ACC112 (cell line): ENCODE data around the gene GZMH.
"Not testable (repeated sequence)": the region's sequence is repeated elsewhere in the genome, so short reads cannot be mapped to it uniquely, and the experiment has no call there.

Experiments
- H2AFZ ChIP-seq: fragments of 200-600 bp; sonication (generic); one replicate; pipeline ENCODE4 v1.6.0; 2017; ENCODE audit warnings: antibody characterized with exemption, low read length; ENCODE audit not compliant: unreplicated experiment
- H3K27ac ChIP-seq: fragments of 200-600 bp; sonication (generic); 2 replicates; pipeline ENCODE4 v1.5.1; 2014; ENCODE audit warnings: low read depth, mild to moderate bottlenecking, antibody characterized with exemption, low read length, moderate library complexity
- H3K27me3 ChIP-seq: fragments of 200-600 bp; sonication (generic); 2 replicates; pipeline ENCODE4 v1.6.1; 2014; ENCODE audit warnings: mild to moderate bottlenecking, antibody characterized with exemption, low read length, moderate library complexity, mixed read lengths; ENCODE audit not compliant: insufficient read depth
- H3K36me3 ChIP-seq: fragments of 200-600 bp; sonication (generic); 2 replicates; pipeline ENCODE4 v1.6.1; 2016; ENCODE audit warnings: mild to moderate bottlenecking, antibody characterized with exemption, low read length, moderate library complexity, mixed read lengths; ENCODE audit not compliant: insufficient read depth
- H3K4me1 ChIP-seq: fragments of 200-600 bp; sonication (generic); one replicate; pipeline ENCODE4 v1.6.1; 2016; ENCODE audit warnings: low read length, mixed read lengths; ENCODE audit not compliant: insufficient read depth, unreplicated experiment, control insufficient read depth
- H3K4me3 ChIP-seq: fragments of 200-600 bp; sonication (generic); 2 replicates; pipeline ENCODE4 v1.5.1; 2014; ENCODE audit warnings: mild to moderate bottlenecking, low read depth, low read length
- H3K79me2 ChIP-seq: fragments of 200-600 bp; sonication (generic); one replicate; pipeline ENCODE4 v1.6.0; 2016; ENCODE audit warnings: low read length; ENCODE audit not compliant: control insufficient read depth, unreplicated experiment, insufficient read depth

The GZMH gene, protein sequence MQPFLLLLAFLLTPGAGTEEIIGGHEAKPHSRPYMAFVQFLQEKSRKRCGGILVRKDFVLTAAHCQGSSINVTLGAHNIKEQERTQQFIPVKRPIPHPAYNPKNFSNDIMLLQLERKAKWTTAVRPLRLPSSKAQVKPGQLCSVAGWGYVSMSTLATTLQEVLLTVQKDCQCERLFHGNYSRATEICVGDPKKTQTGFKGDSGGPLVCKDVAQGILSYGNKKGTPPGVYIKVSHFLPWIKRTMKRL

DNA sequence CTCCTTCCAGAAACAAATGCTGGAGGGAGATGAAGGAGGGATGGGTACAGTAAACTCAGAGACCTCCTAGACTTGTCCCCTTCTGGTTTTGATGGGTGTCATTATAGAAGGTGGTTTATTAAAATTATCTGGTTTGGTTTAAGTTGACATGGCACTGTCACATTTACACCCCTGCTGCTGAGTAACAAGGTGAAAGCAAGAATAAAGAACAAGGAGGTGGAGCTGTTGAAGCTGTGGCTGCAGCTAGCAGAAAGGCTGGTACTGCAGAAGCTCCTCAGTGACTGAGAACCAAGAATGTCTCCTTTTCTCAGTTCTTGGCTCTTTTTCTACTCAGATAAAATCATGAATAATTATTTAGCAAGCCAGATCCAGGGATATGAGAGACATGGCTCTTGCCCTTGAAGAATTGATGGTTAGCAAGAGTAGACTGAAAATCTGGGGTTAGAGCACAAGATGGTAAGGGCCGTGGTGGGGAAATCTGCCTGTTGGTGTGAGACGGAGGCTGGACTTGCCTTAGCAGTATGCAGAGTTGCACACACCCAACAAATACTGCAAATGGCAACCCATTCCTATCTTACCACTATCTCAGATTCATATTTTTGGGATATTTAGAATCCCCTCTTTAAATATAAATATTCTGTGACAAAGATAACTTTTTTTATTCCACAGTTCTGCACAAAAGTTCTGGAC is at the start of gene GZMH:
Gene GZMH (minus strand): TSS at position 31 of the 690 bp plus-strand sequence. CDS start 72 bp downstream, outside the sequence.
- no peaks in the 10 kb centered on the region for H3K27me3 ChIP-seq
- no peaks in the 10 kb centered on the region for H3K79me2 ChIP-seq
- H3K36me3 ChIP-seq: no peaks in the 10 kb centered on the region
- no peak within 1 kb of the TSS for H3K27ac ChIP-seq
- H3K4me3 ChIP-seq: no peak within 1 kb of the TSS
- no peaks in the 10 kb centered on the region for H3K4me1 ChIP-seq
- H2AFZ ChIP-seq: no peak within 1 kb of the TSS

- H3K4me1 ChIP-seq, H2AFZ ChIP-seq, H3K27ac ChIP-seq, H3K27me3 ChIP-seq, H3K4me3 ChIP-seq, H3K36me3 ChIP-seq, H3K79me2 ChIP-seq: not testable (repeated sequence)
Measured at GRCh38 chr14:24648361-24648760, 38.9 kb upstream of the GZMH start.

DNA sequence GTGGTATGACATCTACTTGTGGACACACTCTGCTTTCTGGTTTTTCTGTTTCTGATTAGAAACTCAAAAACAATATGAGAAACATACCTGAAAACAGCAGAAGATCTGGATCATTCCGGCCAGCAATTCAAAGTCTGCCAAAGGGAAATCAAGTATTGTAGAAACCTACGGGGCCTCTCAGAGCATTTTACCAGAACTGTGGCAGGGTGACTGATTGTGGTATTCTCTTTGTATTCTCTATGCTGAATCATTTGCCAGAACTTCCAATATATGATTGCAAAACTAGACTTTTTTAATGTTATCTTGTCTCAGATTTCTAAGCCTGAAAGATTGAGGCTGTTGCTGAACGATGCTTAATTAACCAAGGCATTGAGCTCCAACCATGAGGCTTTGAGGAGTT is 30.4 kb upstream of the GZMH start:
- Histone ChIP-seq H3K79me2 (no peaks in the 10 kb centered on the region), H2AFZ (no peak overlapping the region), H3K27ac (no peak overlapping the region), H3K4me3 (no peak overlapping the region), H3K36me3 (no peaks in the 10 kb centered on the region), H3K27me3 (no peaks in the 10 kb centered on the region), H3K4me1 (no peaks in the 10 kb centered on the region)

DNA sequence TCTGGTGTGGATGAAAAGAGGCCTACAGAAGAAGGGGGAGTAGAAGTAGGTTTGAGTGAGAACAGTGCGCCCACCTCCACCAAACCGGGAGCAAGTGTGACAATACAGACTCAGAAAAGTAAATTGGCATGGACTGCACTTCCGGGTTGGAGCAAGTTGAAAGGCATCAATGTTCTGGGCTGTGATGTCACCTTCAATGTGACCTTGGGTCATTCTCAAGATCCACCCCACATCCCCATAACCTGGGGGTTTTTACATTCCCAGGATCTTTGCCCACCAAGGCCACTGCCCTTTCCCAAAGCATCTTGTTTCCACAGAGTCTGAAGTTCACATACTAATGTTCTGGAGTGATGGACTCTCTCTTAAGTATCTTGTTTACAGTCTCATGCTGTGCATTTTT is 29.8 kb upstream of the GZMH start:
- Histone ChIP-seq H3K4me3 (no peak overlapping the region), H2AFZ (no peak overlapping the region), H3K27ac (no peak overlapping the region), H3K36me3 (no peaks in the 10 kb centered on the region), H3K79me2 (no peaks in the 10 kb centered on the region), H3K27me3 (no peaks in the 10 kb centered on the region), H3K4me1 (no peaks in the 10 kb centered on the region)

DNA sequence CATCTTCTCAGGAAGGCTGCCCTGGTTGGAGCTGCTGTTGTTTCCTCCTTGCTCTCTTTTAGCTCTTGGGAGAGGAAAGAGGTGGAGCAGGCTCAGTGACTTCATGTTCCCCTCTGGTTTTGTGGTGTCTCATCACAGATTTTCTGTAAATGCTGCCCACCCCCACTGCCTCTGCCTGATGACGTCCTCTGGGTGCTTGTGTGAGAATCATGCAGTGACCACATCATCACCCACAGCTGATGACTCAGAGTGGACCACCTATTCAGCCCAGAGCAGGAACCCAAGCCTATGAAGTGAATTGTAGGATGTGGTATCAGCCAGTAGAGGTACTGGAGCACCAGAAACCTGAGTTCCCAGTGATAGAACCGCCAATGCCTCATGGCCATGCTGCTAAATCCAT is 24.7 kb upstream of the GZMH start, which contains the start of gene GZMB:
Gene GZMB (minus strand): TSS at position 33 of the 400 bp plus-strand sequence. CDS start 30 bp downstream, at position 3.
- no peak within 1 kb of the TSS for H2AFZ ChIP-seq
- H3K4me3 ChIP-seq: no peak within 1 kb of the TSS
- H3K79me2 ChIP-seq: no peaks in the 10 kb centered on the region
- no peaks in the 10 kb centered on the region for H3K4me1 ChIP-seq
- no peaks in the 10 kb centered on the region for H3K36me3 ChIP-seq
- H3K27ac ChIP-seq: no peak within 1 kb of the TSS
- no peaks in the 10 kb centered on the region for H3K27me3 ChIP-seq

GRCh38 chr14:24633353-24633752 is 23.9 kb upstream of the GZMH start:
- H3K4me3 ChIP-seq: no peak overlapping the region
- H3K79me2 ChIP-seq: no peaks in the 10 kb centered on the region
- H3K27me3 ChIP-seq: no peaks in the 10 kb centered on the region
- H2AFZ ChIP-seq: no peak overlapping the region
- no peaks in the 10 kb centered on the region for H3K4me1 ChIP-seq
- H3K27ac ChIP-seq: no peak overlapping the region
- no peaks in the 10 kb centered on the region for H3K36me3 ChIP-seq

DNA sequence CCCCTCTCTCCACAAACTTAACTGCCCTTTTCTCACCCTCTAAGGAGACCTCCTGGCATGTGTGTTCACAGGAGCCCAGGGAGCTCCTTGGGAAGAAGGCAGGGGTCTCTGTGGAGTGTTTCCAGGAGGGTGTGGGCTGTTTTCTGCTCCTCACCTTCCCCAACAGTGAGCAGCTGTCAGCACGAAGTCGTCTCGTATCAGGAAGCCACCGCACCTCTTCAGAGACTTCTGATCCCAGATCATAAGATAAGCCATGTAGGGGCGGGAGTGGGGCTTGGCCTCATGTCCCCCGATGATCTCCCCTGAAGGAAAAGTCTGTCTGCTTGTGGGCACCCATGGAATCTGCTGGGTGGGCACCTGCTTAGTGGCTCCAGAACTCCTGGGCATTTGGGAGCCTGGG is 23.3 kb upstream of the GZMH start:
- Histone ChIP-seq H3K27me3 (no peaks in the 10 kb centered on the region), H3K79me2 (no peaks in the 10 kb centered on the region), H3K4me3 (no peak overlapping the region)

DNA sequence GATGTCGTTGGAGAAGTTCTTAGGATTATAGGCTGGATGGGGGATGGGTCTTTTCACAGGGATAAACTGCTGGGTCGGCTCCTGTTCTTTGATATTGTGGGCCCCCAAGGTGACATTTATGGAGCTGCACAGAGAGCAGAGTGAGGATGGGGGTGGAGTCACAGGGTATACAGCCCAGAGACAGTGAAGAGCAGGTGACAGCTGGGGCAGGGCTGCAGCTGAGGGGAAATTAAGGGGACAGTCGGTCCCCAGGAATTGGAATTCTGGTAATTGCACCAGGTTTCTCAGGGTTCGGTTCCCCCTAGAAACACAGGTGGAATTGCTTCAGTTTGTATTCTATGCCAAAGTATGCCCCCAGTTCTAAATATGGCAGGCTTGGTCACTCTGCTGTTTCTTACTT is 22.9 kb upstream of the GZMH start:
- H3K27me3 ChIP-seq: no peaks in the 10 kb centered on the region
- no peaks in the 10 kb centered on the region for H3K79me2 ChIP-seq
- H3K4me3 ChIP-seq: no peak overlapping the region
- no peaks in the 10 kb centered on the region for H3K4me1 ChIP-seq
- no peaks in the 10 kb centered on the region for H3K36me3 ChIP-seq
- H3K27ac ChIP-seq: no peak overlapping the region
- no peak overlapping the region for H2AFZ ChIP-seq

More for the DNA sequence above, 23.3 kb upstream of the GZMH start:
- Histone ChIP-seq H3K27ac (no peak overlapping the region), H3K36me3 (no peaks in the 10 kb centered on the region), H3K4me1 (no peaks in the 10 kb centered on the region), H2AFZ (no peak overlapping the region)

- no peaks in the 10 kb centered on the region for H3K27me3 ChIP-seq
Measured at GRCh38 chr14:24631749-24632335, 22.4 kb upstream of the GZMH start.

DNA sequence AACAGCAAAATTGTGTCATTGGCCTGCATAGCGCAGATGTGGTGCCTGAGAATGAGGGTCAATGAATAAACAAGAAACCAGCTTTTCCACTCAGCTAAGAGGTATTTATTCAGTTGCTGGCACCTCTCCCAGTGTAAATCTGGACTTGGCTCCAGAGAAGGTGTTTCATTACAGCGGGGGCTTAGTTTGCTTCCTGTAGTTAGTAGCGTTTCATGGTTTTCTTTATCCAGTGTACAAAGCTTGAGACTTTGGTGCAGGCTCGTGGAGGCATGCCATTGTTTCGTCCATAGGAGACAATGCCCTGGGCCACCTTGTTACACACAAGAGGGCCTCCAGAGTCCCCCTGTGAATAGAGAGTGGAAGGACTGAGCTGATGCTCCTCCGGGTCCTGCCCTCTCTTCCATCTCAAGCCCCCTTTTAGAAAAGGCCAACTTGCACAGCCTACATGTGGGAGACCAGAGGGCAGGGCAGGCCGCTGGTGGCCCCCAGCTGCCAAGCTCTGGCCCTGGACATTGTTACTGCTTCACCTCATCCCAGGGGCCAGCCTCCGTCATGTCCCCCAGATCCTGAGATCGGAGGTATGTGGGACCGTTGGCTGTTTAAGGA is 21.5 kb upstream of the GZMH start:
- H3K79me2 ChIP-seq: no peaks in the 10 kb centered on the region
- no peak overlapping the region for H3K27ac ChIP-seq
- no peaks in the 10 kb centered on the region for H3K4me1 ChIP-seq
- H3K36me3 ChIP-seq: no peaks in the 10 kb centered on the region
- H3K4me3 ChIP-seq: no peak overlapping the region
- H3K27me3 ChIP-seq: no peaks in the 10 kb centered on the region
- no peak overlapping the region for H2AFZ ChIP-seq

More at GRCh38 chr14:24631749-24632335, 22.4 kb upstream of the GZMH start:
- no peaks in the 10 kb centered on the region for H3K36me3 ChIP-seq
- H3K4me3 ChIP-seq: no peak overlapping the region
- H3K79me2 ChIP-seq: no peaks in the 10 kb centered on the region
- H3K27ac ChIP-seq: no peak overlapping the region
- no peaks in the 10 kb centered on the region for H3K4me1 ChIP-seq
- H2AFZ ChIP-seq: no peak overlapping the region
